ENCODE results near the gene SDHAF3.

DNA sequence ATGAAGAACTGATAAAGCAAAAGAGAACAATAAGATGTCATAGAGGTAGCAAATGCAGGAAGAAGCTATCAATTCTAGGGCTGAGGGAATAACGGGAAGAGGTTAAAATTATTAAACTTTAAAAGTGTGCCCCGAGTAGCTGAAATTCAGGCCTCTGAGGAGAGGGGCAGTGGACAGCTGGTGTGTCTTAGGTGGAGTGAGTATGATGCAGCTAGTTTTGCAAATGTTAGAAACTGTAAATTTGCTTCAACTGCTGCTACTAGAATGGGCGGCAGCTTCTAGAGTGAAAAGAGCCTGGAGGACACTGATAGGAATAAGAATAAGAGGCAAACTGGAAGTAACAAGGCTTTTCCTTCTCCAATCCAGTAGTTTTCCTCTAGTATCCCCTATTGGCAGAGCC is 87.3 kb downstream of the SDHAF3 start:
- TF ChIP-seq, protein P1, sequence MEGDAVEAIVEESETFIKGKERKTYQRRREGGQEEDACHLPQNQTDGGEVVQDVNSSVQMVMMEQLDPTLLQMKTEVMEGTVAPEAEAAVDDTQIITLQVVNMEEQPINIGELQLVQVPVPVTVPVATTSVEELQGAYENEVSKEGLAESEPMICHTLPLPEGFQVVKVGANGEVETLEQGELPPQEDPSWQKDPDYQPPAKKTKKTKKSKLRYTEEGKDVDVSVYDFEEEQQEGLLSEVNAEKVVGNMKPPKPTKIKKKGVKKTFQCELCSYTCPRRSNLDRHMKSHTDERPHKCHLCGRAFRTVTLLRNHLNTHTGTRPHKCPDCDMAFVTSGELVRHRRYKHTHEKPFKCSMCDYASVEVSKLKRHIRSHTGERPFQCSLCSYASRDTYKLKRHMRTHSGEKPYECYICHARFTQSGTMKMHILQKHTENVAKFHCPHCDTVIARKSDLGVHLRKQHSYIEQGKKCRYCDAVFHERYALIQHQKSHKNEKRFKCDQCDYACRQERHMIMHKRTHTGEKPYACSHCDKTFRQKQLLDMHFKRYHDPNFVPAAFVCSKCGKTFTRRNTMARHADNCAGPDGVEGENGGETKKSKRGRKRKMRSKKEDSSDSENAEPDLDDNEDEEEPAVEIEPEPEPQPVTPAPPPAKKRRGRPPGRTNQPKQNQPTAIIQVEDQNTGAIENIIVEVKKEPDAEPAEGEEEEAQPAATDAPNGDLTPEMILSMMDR (conservative IDR thresholded peaks at IDR 0.05 in 1 of 2, IDR thresholded peaks at IDR 0.05 in 1 of 2; ENCODE audit: extremely low read depth in 1 of 2, insufficient read depth in 1 of 2, low read depth in 1 of 2, low read length in 2 of 2): no peak
- no peak for TF ChIP-seq EZH2 (IDR thresholded peaks at IDR 0.05; ENCODE audit: borderline replicate concordance, low read length)

Measured in mammary epithelial cell (primary cell).